ENCODE results near the gene KCNJ2.

KCNJ2 gene

DNA sequence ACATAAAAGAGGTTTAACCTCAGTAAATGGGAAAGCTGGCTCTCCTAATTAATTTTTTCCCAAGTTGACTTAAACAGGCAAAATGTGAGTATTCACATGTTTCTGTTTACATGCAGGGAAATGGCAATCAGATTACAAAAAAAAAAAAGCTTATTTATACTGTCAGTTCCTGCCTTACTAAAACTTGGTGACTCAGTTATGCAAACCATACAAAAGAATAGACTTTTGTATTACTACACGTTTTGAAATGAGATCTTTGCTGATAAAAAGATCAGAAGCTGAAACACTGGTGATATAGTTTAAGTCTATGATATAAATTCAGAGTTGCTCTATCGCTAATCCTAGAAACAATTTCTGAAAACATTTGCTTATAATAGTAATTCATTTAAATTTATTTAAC, 9.4 kb upstream of the KCNJ2 start:
- DNase-seq (ENCODE audit: low read depth in 2 of 2) = no peak

DNA sequence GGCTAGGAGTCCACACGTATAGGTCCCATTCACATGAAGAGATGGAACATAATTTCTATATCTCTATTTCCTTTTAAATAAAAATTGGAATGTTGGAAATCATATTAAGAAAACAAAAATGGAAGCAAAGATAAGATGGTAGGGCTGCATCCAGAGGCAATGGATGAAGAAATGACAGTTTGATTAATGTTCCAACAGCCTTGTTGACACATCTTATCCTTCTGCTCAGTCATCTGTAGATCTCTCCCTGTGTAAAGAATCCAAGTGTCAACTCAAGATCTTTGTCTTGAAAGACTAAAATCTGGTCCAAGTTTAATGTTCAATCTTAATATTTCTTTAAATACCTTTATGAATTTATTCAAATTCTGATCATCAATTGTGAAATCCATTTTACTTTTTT, 7.8 kb upstream of the KCNJ2 start:
- no peak for DNase-seq (ENCODE audit: low read depth in 2 of 2)

DNA sequence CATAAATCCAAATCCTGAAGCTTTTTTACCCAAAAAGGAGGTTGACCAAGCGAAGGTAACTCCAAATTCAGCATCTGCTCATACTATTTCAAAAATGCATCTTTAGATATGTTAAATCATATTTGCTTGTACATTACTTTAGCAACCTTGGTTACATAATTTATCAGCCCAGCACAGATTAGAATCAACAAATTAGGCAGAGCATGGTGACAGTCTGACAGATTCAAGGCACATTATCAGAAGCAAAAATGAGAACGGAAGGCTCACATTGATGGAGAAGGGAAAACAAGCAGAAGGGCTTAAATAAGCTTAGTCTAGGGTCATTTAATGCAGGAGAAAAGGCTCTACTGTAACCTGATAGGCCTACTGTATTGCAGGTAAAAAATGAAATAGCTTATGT, 3.9 kb upstream of the KCNJ2 start:
- no peak for DNase-seq (ENCODE audit: low read depth in 2 of 2)

DNA sequence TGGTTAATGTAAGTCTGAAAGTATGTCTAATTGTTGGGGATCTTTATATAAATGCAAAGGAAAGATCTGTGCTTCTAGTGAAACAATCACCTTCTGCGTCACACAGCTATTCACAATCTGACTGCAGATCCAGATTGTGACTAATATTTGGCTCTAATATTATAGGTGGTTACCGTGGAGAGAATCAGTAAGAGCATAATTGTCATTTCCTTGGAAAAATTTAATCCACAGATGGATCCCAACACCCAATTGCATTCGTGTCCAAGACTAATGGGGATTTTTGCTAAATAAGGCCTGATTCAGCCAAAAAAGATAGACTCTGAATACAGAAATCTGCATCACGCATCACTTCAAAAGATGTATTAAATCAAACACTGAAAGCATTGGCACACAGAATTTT, 2.7 kb upstream of the KCNJ2 start:
- no peak for DNase-seq (ENCODE audit: low read depth in 2 of 2)

DNA sequence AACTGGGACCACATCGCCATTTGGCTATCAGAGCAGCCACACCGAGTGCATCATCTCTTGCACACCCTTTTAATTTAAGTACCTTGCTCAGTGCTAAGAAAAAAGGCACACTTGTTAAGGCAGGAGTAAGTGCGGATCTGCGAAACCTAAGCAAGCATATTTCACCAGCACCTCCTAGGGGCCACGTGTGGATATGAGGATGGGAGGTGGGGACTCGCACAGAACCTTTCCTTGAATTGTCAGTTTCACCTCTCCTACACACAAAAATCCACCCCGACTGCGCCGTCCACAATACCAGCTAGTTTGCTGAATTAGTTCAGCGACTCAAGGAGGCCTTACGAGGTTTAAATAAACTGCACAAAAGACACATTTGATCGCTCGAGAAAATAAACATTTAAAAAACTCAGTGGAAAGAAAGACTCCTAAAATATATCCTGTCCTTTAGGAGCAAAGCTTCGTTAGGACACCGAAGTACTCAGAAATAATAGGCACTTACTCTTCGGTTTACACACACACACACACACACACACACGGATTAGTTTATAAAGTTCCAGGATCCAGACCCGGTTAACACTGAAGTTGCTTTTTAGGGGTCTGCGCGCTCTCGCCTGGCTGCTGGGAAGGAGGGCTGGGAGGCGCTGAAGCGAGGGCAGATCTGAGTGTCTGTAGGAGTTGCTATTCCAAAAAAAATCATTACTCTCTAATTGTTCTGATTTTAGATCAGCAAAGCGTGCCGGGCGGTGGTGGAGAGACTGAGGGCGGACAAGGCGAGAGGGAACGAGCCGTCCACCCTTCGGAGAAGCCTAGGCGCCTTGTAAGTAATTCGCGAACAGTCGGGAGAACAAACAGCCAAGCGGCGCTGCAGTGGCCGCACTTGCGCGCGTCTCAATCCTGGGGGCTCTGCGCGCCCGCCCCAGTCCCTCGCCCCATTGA, 1.0 kb upstream of the KCNJ2 start:
- DNase-seq (ENCODE audit: low read depth in 2 of 2) = no peak

DNA sequence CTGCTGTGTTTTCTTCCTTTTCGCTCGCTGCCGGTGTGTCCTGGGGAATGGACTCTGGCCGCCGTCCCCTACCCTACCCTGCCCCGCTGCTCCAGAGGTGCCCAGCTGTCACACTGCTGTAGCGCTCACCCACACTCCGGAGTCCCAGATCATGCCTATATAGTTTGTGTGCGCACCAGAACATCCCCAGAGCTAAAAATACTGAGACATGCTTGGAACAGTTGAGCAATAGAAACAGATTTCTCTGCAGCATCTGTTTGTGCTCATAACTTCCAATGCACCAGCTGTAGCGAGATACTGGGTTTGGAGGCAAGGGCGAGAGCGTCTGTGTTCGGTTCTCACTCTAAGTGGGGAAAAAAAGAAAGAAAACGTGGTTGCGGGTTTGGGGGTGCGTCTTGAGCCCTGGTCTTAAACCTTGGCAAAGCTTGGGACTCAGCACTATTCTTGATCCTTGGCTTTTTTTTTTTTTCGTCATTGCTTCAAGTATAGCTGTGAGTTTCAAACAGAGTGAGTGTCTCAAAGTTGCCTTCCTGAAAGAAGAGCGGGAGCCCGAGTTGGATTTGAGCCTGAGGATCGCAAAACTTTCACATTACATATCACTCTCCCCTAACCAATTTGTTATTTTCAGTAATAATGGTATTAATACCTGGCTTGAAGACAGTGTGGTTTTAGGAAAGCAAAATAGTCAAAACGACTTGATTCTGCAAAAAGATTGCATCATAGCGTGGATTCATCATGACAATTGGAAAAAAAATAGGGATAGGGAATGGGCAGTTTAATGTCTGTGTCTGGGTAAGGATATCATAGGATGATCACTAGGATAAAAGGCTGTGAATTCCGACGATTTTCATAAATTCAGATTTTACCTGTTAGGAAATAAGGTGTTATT, 621 bp downstream of the KCNJ2 start:
- DNase-seq (ENCODE audit: low read depth in 2 of 2) = no peak

DNA sequence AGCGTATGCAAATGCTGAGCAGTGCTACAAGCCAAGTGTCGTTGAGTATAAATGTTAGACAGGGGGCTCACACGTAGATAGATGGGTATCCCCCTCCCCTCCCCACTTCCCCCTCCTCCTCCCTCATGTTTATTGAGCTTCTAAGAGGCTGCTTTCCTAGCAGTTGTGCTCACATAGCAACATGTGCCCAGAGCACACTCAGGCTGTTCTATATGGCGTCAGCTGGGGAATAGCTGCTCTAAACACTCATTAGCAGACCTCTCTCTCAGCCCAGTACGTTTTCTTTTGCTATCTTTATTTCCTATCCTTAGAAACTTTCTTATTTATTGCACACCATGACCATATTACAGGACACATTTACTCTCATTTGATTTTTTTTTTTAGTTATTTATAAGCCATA, 1.8 kb downstream of the KCNJ2 start:
- no peak for DNase-seq (ENCODE audit: low read depth in 2 of 2)

DNA sequence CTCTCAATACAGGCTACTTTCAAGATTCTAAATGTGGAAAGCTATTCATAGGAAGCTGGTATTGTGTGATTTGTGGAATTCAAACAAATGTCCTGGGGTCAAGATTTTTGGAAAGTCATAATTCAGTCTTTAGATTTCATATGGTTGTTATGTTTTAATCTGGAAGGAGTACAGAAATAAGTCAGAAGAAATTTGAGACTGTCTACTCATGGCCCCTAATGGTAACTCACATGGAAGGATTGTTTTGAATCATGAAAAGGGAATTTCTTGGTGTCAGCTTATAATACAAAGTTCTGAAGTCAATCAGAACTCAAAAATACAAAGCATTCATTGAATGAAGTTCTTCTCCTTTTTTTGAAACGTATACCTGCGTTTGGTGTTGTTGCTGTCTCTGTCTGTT, 3.1 kb downstream of the KCNJ2 start:
- DNase-seq (ENCODE audit: low read depth in 2 of 2) = no peak

DNA sequence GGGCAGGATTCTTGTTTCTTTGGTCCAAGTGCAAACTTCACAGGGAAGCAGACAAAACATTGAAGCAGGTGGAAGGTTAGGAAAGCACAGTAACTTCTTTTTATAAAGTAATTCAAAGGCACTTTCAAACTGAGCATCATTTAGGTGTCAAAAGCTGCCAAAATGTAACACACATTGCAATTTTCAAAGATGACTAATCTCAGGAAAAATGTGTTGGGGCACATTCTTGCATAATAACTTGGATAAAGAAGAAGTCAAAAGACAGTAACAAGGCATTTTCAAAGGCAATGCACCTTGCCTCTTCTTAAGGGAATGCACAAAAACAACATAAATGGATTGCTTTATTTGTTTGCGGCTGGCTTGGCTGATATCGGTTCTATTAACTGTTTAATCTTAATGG, 3.6 kb downstream of the KCNJ2 start:
- DNase-seq (ENCODE audit: low read depth in 2 of 2) = no peak

DNA sequence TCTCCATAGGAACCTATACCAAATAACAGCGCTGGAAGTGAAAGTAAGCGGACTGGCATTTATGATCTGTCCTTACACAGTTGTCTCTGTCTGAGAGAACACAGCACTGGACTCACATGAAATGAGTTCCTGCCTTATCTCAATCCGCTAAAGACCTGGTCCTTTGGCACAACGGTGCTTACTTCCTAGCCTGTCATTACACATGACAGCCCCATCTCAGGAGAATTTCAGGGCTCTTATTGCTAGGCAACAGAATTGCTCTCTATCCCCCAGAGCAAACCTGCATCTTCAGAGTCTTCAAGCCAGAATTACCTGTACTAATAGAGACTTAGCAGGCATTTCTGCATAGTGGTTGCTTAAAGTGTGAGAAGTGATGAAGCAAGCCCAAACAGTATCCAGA, 4.3 kb downstream of the KCNJ2 start:
- no peak for DNase-seq (ENCODE audit: low read depth in 2 of 2)

DNA sequence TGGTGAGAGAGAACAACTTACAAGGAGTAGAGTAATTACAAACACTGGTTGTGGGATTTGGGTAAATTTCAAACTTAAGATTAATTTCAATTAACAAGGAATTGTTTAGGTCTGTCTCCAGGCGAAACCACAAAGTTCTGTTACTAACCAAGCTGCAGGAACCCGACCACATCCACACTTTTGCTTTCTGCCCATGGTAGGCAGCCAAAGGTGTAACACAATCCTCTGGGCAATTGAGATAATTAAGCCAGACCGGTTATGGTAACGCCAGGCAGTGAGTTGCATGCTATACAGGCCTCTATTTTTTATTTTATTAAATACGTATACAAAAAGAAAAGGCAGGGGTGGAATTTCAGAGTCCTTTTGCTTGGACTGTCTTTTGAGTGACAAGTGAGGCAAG, 12.0 kb downstream of the KCNJ2 start:
- no peak for DNase-seq (ENCODE audit: low read depth in 2 of 2)

DNA sequence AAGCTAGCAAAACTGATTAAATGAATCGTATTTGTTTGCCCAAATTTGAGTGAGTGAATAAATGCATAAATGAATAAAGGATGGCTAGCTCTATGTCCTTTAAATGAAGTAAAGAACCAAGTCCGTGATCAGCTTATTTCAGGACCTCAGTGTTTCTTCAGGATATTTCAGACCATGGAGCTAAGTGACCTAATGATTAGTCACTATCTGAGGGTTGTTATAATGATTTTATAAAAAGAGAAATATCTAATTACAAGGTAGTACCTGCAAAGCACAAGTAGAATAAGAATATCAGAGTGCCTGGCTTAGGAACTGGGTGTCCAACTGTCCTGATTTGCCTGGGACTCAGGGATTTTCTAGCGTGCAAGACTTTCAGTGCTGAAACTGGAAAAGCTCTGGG, 12.5 kb downstream of the KCNJ2 start:
- DNase-seq (ENCODE audit: low read depth in 2 of 2) = no peak

DNA sequence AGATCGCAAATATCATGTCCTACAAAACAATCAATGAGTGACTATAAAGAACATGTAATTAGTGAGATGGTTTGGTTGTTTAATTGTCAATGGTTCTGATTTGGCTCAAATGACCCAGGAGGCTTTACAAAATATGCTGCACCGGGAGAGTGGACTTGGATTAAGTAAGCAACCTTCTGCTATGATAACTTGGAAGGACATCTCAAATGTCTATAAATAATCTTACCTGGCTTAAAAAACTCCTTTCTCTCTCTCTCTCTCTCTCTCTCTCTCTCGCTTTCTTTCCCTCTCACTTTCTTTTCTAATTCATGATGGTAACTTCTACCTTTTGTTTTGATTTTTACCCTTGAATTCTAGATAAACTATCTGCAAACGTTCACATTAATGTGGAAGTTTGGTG, 14.2 kb downstream of the KCNJ2 start:
- no peak for DNase-seq (ENCODE audit: low read depth in 2 of 2)

DNA sequence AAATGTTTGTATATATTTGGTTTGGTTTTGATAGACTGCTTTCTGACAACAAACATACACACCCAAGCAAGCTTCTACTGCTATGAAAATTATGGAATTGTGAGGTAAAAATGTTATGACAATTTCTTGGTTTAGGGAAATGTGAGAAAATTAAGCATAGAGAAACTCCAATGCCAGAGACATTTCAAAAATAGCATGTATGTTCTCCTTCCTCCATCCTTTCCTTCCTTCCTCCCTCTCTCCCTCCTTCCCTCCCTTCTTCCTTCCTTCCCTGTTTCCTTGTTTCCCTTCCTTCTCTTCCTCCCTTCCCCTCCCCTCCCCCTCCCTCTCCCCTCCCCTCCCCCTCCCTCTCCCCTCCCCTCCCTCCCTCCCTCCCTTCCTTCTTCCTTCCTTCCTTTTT, 14.9 kb downstream of the KCNJ2 start:
- no peak for DNase-seq (ENCODE audit: low read depth in 2 of 2)

DNA sequence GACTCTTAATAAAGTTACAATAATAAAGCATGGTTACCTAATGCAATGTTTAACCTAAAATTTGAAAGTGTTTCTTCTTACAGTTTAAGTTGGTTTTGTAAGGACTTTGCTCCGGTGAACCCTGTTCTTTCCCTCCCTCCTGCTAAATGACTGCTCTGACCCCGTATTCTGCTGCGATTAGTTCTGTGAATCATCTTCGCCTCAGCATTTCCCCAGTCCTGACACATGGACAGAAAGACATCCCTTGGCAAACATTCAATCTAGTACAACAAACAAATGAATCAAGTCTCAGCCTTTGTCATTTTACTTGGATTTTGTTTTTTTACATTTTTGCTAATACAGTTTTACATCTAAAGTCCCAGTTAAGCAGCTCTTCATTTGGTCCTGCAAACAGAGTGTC, 15.4 kb downstream of the KCNJ2 start:
- DNase-seq (ENCODE audit: low read depth in 2 of 2) = no peak

DNA sequence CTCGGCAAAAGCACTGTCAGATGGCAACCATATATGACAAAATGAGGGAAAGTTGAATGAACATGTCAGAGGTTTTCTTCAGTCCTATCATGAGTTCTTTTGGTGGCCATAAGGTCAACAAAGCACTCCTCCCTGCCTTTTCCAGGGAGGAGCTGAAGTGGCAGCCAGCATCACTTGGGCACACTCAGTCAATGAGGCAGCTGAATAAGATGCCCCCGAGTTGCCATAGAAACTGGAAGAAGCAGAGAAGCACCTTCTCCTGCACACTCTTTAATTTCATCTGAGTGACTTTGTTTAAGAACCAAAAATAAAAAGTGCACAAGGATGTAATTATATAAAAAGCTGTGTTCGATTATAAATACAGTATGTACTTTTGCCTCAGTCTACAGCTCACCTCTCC, 16.0 kb downstream of the KCNJ2 start:
- no peak for DNase-seq (ENCODE audit: low read depth in 2 of 2)

DNA sequence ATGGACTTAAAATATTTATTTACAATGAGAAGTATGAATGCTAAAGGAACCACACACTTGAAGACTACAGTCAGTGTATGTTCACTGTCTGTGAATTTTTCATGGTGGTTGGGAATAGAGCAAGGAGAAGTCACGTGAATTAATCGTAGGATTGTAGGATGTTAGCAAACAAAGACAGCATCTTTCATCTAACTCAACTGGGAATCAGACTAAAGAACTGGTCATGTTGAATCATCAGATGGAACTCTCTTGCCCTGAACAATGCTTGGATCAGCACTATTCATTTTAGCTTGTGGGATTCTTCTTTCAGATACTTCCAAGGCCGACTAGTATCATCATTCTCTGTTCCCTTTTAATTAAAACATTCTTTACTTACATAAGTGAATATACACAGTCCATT, 18.1 kb downstream of the KCNJ2 start:
- DNase-seq (ENCODE audit: low read depth in 2 of 2) = no peak

DNA sequence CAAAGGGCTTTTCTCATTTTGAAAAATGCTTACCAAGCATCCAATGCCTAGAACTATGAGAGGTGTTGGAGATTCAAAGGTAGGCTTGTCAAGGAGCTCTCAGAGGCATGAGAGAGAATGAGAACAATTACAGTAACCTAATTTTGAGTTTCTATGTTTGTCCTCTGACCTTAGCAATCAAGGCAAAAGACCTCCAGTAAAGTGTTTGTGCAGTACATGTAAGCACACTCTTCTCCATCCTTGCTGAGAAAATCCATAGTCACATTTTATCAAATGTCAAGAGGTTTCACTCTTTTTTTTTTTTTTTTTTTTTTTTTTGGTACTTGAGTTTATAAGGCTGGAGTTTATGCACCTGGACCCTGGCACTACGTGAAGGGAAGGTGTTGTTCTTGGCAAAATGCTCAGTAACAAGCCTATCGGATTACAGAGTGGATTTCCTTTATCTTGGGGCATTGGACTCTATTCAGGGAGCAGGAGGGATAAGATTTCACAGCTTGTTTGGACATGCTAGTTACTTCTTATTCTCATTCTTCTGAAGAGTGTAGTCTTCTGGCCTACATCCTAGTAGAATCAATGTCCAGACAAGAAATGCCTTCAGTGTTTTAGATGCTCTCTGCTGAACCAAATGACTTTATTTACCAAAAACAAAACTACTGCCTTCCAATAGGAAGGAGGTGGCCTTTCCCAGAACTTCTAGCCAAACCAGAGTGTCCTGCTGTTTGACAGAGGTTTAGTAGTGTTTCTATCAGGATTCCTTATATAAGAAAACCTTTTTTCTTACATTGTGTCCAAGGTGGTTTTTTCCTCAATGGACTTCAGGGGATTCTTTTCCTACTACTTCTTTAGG, 21.9 kb downstream of the KCNJ2 start:
- DNase-seq (ENCODE audit: low read depth in 2 of 2) = no peak

DNA sequence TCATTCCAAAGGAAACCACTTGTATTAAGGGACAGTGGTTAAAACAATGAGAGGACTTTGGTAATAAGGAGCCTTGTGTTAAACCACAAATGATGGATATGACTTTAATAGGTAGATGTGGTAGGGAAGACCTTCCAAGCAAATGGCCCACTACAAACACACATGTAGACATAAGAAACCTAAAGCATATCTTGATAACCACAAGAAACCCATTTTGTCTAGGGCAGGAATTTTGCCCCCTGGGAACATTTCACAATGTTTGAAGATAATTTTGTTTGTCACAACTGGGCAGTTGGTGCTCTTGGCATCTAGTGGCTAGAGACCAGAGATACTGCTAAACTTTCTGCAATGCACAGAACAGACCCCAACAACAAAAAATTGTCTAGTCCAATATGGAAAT, 25.8 kb downstream of the KCNJ2 start:
- DNase-seq (ENCODE audit: low read depth in 2 of 2) = no peak

DNA sequence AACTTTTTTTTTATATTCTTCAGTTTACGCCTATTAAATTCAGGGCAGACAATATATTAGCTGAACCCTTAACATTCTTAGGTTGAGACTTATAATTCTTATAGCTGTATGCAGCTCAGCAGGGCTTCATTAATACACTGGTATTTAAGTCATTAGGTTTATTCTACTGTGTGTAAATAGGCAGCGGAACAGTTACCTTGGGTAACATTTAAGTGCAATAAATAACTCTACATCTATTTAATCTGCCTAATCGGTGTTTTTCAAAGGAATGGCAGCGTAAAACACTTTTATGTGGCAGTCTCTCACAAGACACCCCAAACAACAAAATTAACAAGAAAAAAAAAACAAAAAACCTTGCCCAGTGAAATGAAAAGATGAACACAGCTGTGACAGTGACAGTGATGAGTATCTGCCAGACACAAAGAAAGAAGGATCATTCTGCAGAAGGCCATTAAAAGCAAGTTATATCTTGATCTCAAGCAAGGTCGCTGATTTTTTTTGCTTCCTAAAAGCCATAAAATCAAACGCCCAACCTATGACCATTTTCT, 32.6 kb downstream of the KCNJ2 start:
- DNase-seq (ENCODE audit: low read depth in 2 of 2) = no peak

DNA sequence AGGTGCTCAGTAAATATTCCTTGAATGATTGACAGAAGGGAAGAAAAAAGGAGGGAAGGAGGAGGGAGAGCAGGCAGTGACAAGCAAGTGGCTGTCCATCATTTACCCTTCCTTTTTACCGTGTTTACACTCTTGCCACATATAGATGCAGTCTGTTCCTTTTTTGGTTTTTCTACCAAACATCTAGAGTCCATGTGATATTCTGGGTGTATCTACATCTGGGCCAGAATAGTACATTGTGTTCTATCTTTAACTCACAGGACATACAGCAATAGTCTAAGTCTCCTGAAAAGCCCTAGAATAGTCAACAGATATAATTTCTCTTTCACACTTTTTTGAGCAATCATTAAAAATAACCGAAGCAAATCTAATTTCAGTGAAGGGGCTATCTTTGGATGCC, 33.5 kb downstream of the KCNJ2 start:
- DNase-seq (ENCODE audit: low read depth in 2 of 2) = no peak

DNA sequence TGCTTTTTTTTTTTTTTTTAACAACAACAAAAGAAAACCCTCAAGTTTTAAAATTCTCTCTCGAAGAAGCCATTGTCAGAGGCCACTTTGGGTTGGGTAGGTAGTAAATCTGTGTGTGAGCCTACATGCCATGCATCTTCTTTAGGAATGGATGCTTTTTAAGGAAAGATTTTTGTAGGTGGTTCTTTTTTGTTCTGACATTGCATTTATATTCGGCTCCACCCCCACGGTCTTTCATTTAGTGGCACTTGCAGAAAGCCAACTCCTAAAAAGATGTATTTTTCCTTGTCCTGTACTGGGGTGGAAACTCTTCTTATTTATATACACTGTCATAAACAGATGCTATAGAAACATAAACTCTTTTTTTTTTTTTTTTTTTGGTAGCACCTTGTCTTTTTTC, 35.1 kb downstream of the KCNJ2 start:
- no peak for DNase-seq (ENCODE audit: low read depth in 2 of 2)

Data from stimulated activated CD4-positive, alpha-beta T cell treated with anti-CD3 and anti-CD28 coated beads, Interleukin-1b, Interleukin-23, amount 100 ng/mL, for 4 hours (primary cell).